ENCODE results near the gene DHODH.

DNA sequence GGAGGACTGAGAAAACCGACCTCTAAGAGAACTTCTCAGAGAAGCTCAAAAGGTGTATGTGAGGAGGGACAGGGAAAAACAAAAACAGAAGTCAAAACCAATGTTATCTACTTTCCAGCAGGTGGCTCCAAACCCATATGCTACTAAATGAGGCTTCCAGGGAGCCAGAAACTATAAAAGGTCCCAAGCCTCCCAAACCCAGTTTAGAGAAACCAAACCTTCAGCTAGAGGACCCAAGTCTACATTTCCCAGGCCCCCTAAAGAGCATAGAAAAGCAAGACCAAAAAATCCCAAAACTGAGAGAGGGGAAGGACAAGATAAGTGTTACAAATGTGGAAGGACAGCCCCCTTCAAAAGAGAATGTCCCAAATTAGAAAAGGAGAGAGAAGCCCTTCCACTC is 58.2 kb downstream of the DHODH start:
- TF ChIP-seq, protein P1, sequence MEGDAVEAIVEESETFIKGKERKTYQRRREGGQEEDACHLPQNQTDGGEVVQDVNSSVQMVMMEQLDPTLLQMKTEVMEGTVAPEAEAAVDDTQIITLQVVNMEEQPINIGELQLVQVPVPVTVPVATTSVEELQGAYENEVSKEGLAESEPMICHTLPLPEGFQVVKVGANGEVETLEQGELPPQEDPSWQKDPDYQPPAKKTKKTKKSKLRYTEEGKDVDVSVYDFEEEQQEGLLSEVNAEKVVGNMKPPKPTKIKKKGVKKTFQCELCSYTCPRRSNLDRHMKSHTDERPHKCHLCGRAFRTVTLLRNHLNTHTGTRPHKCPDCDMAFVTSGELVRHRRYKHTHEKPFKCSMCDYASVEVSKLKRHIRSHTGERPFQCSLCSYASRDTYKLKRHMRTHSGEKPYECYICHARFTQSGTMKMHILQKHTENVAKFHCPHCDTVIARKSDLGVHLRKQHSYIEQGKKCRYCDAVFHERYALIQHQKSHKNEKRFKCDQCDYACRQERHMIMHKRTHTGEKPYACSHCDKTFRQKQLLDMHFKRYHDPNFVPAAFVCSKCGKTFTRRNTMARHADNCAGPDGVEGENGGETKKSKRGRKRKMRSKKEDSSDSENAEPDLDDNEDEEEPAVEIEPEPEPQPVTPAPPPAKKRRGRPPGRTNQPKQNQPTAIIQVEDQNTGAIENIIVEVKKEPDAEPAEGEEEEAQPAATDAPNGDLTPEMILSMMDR (tag by site-specific recombination; IDR thresholded peaks at IDR 0.05) = peak; percentile 26; the same call in 1 of the 2 replicates
- no peak for TF ChIP-seq ZNF768 (tag by site-specific recombination; IDR thresholded peaks at IDR 0.05)
- no peak for TF ChIP-seq ZNF561 (tag by site-specific recombination; IDR thresholded peaks at IDR 0.05; ENCODE audit: borderline replicate concordance)
